Naive B cell (primary cell): Measurements from ENCODE around the gene BAHCC1. TPM values are rescaled to one million over a fixed set of nuclear protein-coding genes. Genes with fewer than 3 reads are reported as not detected.
"Not testable (repeated sequence)": the region's sequence is repeated elsewhere in the genome, so short reads cannot be mapped to it uniquely, and the experiment has no call there.

Experiments used
- ATAC-seq, 2 donors: fragments of 150-1000 bp; cut with Tn5 transposase; 2 replicates each; pipeline ENCODE4 v1.10.0; 2021; ENCODE audit warnings: low read depth in 2 of 2, mild to moderate bottlenecking in 2 of 2, moderate library complexity in 2 of 2
- DNase-seq: peaks from one replicate; pipeline ENCODE4 v3.0.0; 2022
- H3K27ac Mint-ChIP-seq, 6 donors: one replicate each; pipeline ENCODE4 v1.8.0; 2020 to 2022; ENCODE audit warnings: mild to moderate bottlenecking in 6 of 6, mixed read lengths in 6 of 6, moderate library complexity in 5 of 6, inconsistent platforms in 2 of 6
- H3K27me3 Mint-ChIP-seq, 3 donors: one replicate each; pipeline ENCODE4 v1.8.0; 2021 to 2022; ENCODE audit warnings: mixed read lengths in 3 of 3, mild to moderate bottlenecking in 1 of 3
- H3K36me3 Mint-ChIP-seq, 2 donors: one replicate each; pipeline ENCODE4 v1.8.0; 2020 to 2022; ENCODE audit warnings: mixed read lengths in 2 of 2, inconsistent platforms in 1 of 2, mild to moderate bottlenecking in 1 of 2
- H3K4me1 Mint-ChIP-seq, 3 donors: one replicate each; pipeline ENCODE4 v1.8.0; 2020 to 2022; ENCODE audit warnings: mixed read lengths in 3 of 3, inconsistent platforms in 1 of 3, mild to moderate bottlenecking in 1 of 3, moderate library complexity in 1 of 3
- H3K4me3 Mint-ChIP-seq, 8 donors: one replicate each; pipeline ENCODE4 v1.8.0; 2020 to 2022; ENCODE audit warnings: mild to moderate bottlenecking in 8 of 8, mixed read lengths in 8 of 8, moderate library complexity in 8 of 8, inconsistent platforms in 2 of 8
- H3K9me3 Mint-ChIP-seq, 7 donors: one replicate each; pipeline ENCODE4 v1.8.0; 2020 to 2022; ENCODE audit warnings: mixed read lengths in 7 of 7, mild to moderate bottlenecking in 5 of 7, inconsistent platforms in 2 of 7, moderate library complexity in 1 of 7
- polyA plus RNA-seq, 6 donors: library from polyadenylated mRNA; unstranded; fragments of 300-500 nt; fragmentation: Illumina TruSeq; gene quantifications; one replicate each; pipeline ENCODE4 v1.2.3, GENCODE V29; 2021; ENCODE audit warnings: low read depth in 6 of 6

Gene BAHCC1
- polyA plus RNA-seq, 6 donors from 2014 or later, result 0.07 TPM; not detected in 5

- Mint-ChIP-seq H3K4me3 (no peak overlapping the region), H3K36me3 (no peaks in the 10 kb centered on the region), H3K4me1 (no peaks in the 10 kb centered on the region), H3K9me3 (no peaks in the 10 kb centered on the region), H3K27ac (no peak overlapping the region), H3K27me3 (peaks cover 11 to 52% (median 20%) of the 10 kb centered on the region in 3 donors)
- DNase-seq, result no peak
- no peak for ATAC-seq
Observed at GRCh38 chr17:81354954-81355347, 40.3 kb upstream of the BAHCC1 start.

- Mint-ChIP-seq H3K9me3 (no peaks in the 10 kb centered on the region), H3K4me1 (peaks cover 0 to 7% (median 0%) of the 10 kb centered on the region in 3 donors), H3K36me3 (peaks cover 0 to 9% of the 10 kb centered on the region in 2 donors), H3K27me3 (peaks cover 30 to 63% (median 53%) of the 10 kb centered on the region in 3 donors), H3K4me3 (no peak overlapping the region), H3K27ac (no peak overlapping the region)
- ATAC-seq, result no peak
- no peak for DNase-seq
Observed at GRCh38 chr17:81359218-81359617, 36.0 kb upstream of the BAHCC1 start.

- Mint-ChIP-seq H3K4me1 (peaks cover 16 to 21% (median 17%) of the 10 kb centered on the region in 3 donors), H3K27ac (peak overlapping the region in 1 of 6 donors; percentile 44), H3K27me3 (peaks cover 52 to 84% (median 75%) of the 10 kb centered on the region in 3 donors)
- ATAC-seq, H3K4me3 Mint-ChIP-seq, H3K9me3 Mint-ChIP-seq, H3K36me3 Mint-ChIP-seq, DNase-seq: not testable (repeated sequence)
Observed at GRCh38 chr17:81362001-81362400, 33.3 kb upstream of the BAHCC1 start.

GRCh38 chr17:81364278-81365147 lies 30.7 kb upstream of the BAHCC1 start:
- peak overlapping the region in 2 of 8 donors; percentile 10 to 32 for H3K4me3 Mint-ChIP-seq
- DNase-seq, result no peak
- H3K27ac Mint-ChIP-seq, result no peak overlapping the region
- no peak for ATAC-seq
- peaks cover 49 to 77% (median 57%) of the 10 kb centered on the region in 3 donors for H3K27me3 Mint-ChIP-seq
- H3K36me3 Mint-ChIP-seq, result peaks cover 0 to 9% of the 10 kb centered on the region in 2 donors
- no peaks in the 10 kb centered on the region for H3K9me3 Mint-ChIP-seq
- peaks cover 16 to 21% (median 17%) of the 10 kb centered on the region in 3 donors for H3K4me1 Mint-ChIP-seq

GRCh38 chr17:81365148-81365600 lies 30.1 kb upstream of the BAHCC1 start:
- no peaks in the 10 kb centered on the region for H3K9me3 Mint-ChIP-seq
- peak overlapping the region in 7 of 8 donors; percentile 39 to 78 (median 62) for H3K4me3 Mint-ChIP-seq
- H3K27ac Mint-ChIP-seq, result peak overlapping the region in 4 of 6 donors; percentile 8 to 73 (median 48)
- DNase-seq (no peak), ATAC-seq (peak; percentile 18 to 21)
- H3K36me3 Mint-ChIP-seq, result peaks cover 0 to 9% of the 10 kb centered on the region in 2 donors
- H3K4me1 Mint-ChIP-seq, result peaks cover 16 to 21% (median 17%) of the 10 kb centered on the region in 3 donors
- peaks cover 48 to 73% (median 52%) of the 10 kb centered on the region in 3 donors for H3K27me3 Mint-ChIP-seq

- Mint-ChIP-seq H3K4me1 (peaks cover 16 to 21% (median 17%) of the 10 kb centered on the region in 3 donors), H3K27me3 (peaks cover 42 to 68% (median 47%) of the 10 kb centered on the region in 3 donors), H3K27ac (peak overlapping the region in 3 of 6 donors; percentile 8 to 73 (median 72)), H3K36me3 (peaks cover 0 to 9% of the 10 kb centered on the region in 2 donors), H3K4me3 (peak overlapping the region in 7 of 8 donors; percentile 39 to 78 (median 62)), H3K9me3 (no peaks in the 10 kb centered on the region)
- DNase-seq (no peak), ATAC-seq (peak; percentile 69 to 71)
Observed at GRCh38 chr17:81365601-81366585, 29.4 kb upstream of the BAHCC1 start.

GRCh38 chr17:81366648-81367047 lies 28.6 kb upstream of the BAHCC1 start:
- Mint-ChIP-seq H3K36me3 (peaks cover 0 to 9% of the 10 kb centered on the region in 2 donors), H3K4me1 (peaks cover 16 to 21% (median 17%) of the 10 kb centered on the region in 3 donors), H3K27ac (no peak overlapping the region), H3K4me3 (peak overlapping the region in 2 of 8 donors; percentile 24 to 44), H3K9me3 (no peaks in the 10 kb centered on the region), H3K27me3 (peaks cover 42 to 68% (median 47%) of the 10 kb centered on the region in 3 donors)
- ATAC-seq (no peak), DNase-seq (no peak)

GRCh38 chr17:81367171-81367570 lies 28.1 kb upstream of the BAHCC1 start:
- Mint-ChIP-seq H3K36me3 (peaks cover 0 to 4% of the 10 kb centered on the region in 2 donors), H3K9me3 (no peaks in the 10 kb centered on the region), H3K27me3 (peaks cover 38 to 62% (median 42%) of the 10 kb centered on the region in 3 donors)

GRCh38 chr17:81368161-81369022 lies 26.9 kb upstream of the BAHCC1 start:
- ATAC-seq (no peak), DNase-seq (no peak)
- Mint-ChIP-seq H3K27ac (peak overlapping the region in 1 of 6 donors; percentile 10), H3K27me3 (peaks cover 28 to 57% (median 30%) of the 10 kb centered on the region in 3 donors), H3K4me3 (peak overlapping the region in 1 of 8 donors; percentile 63), H3K4me1 (peaks cover 16 to 17% (median 17%) of the 10 kb centered on the region in 3 donors), H3K36me3 (no peaks in the 10 kb centered on the region), H3K9me3 (no peaks in the 10 kb centered on the region)

More at GRCh38 chr17:81367171-81367570, 28.1 kb upstream of the BAHCC1 start:
- H3K4me3 Mint-ChIP-seq, result no peak overlapping the region
- DNase-seq, result no peak
- H3K27ac Mint-ChIP-seq, result no peak overlapping the region
- H3K4me1 Mint-ChIP-seq, result peaks cover 16 to 18% (median 17%) of the 10 kb centered on the region in 3 donors
- ATAC-seq, result no peak

GRCh38 chr17:81370294-81370693 lies 25.0 kb upstream of the BAHCC1 start:
- H3K4me3 Mint-ChIP-seq, result no peak overlapping the region

GRCh38 chr17:81371910-81372760 lies 23.1 kb upstream of the BAHCC1 start:
- H3K4me1 Mint-ChIP-seq, result no peaks in the 10 kb centered on the region
- H3K27ac Mint-ChIP-seq, result no peak overlapping the region
- ATAC-seq (no peak), DNase-seq (no peak)
- no peaks in the 10 kb centered on the region for H3K9me3 Mint-ChIP-seq
- H3K36me3 Mint-ChIP-seq, result no peaks in the 10 kb centered on the region
- H3K4me3 Mint-ChIP-seq, result no peak overlapping the region
- peaks cover 4 to 23% (median 7%) of the 10 kb centered on the region in 3 donors for H3K27me3 Mint-ChIP-seq

More at GRCh38 chr17:81370294-81370693, 25.0 kb upstream of the BAHCC1 start:
- H3K27ac Mint-ChIP-seq, result no peak overlapping the region
- peaks cover 12 to 41% (median 16%) of the 10 kb centered on the region in 3 donors for H3K27me3 Mint-ChIP-seq
- peaks cover 10 to 13% (median 12%) of the 10 kb centered on the region in 3 donors for H3K4me1 Mint-ChIP-seq
- no peak for ATAC-seq
- no peaks in the 10 kb centered on the region for H3K36me3 Mint-ChIP-seq
- no peaks in the 10 kb centered on the region for H3K9me3 Mint-ChIP-seq
- DNase-seq, result no peak
